OCI-LY7 (cell line): Measurements from ENCODE around the gene GSDME. TPM values are rescaled to one million over a fixed set of nuclear protein-coding genes. Genes with fewer than 3 reads are reported as not detected.

ENCODE experiments used
- BruUV-seq: library from RNA; stranded (reverse); fragments of 400-500 nt; replicated peaks from 2 replicates; lab custom pipeline; 2021; lab: Mats Ljungman, UMichigan
- CTCF ChIA-PET: fragments of 300-600 bp; sonication (Branson Sonifier 250); formaldehyde crosslinking; loops from one replicate; lab custom pipeline; 2022; ENCODE audit warnings: antibody characterized with exemption; ENCODE audit not compliant: unreplicated experiment; lab: Charles Lee
- POLR2A ChIA-PET: fragments of 300-600 bp; sonication (Branson Sonifier 250); formaldehyde crosslinking; loops from one replicate; lab custom pipeline; 2022; ENCODE audit warnings: antibody characterized with exemption; lab: Charles Lee
- DNase-seq: peaks from one replicate; pipeline ENCODE4 v3.0.0-alpha.2; 2015; ENCODE audit warnings: low spot score
- H2AFZ ChIP-seq: fragments of 200-600 bp; sonication (generic), shearing (Covaris generic); 2 replicates; pipeline ENCODE4 v1.6.1; 2014; ENCODE audit warnings: mild to moderate bottlenecking, antibody characterized with exemption, low read length, moderate library complexity
- H3K27ac ChIP-seq: fragments of 200-600 bp; sonication (generic); 2 replicates; pipeline ENCODE4 v1.5.1; 2014; ENCODE audit warnings: mixed run types, low read depth, mild to moderate bottlenecking, moderate library complexity, low read length, inconsistent platforms; ENCODE audit not compliant: poor library complexity, severe bottlenecking
- H3K36me3 ChIP-seq: fragments of 200-600 bp; sonication (generic); 2 replicates; pipeline ENCODE4 v1.6.1; 2014; ENCODE audit warnings: mild to moderate bottlenecking, antibody characterized with exemption, low read length, moderate library complexity, mixed read lengths; ENCODE audit not compliant: insufficient read depth
- H3K4me1 ChIP-seq: fragments of 200-600 bp; sonication (generic); 2 replicates; pipeline ENCODE4 v1.5.1; 2014; ENCODE audit warnings: mild to moderate bottlenecking, low read length; ENCODE audit not compliant: insufficient read depth, poor library complexity, severe bottlenecking
- H3K4me2 ChIP-seq: fragments of 200-600 bp; sonication (generic); 2 replicates; pipeline ENCODE4 v1.6.1; 2014; ENCODE audit warnings: mild to moderate bottlenecking, low read length
- H3K4me3 ChIP-seq: fragments of 200-600 bp; sonication (generic); 2 replicates; pipeline ENCODE4 v1.5.1; 2014; ENCODE audit warnings: mild to moderate bottlenecking, low read depth, low read length; ENCODE audit not compliant: poor library complexity, severe bottlenecking
- H3K79me2 ChIP-seq: fragments of 200-600 bp; sonication (generic); 2 replicates; pipeline ENCODE4 v1.6.1; 2016; ENCODE audit warnings: low read depth, mild to moderate bottlenecking, low read length, moderate library complexity, mixed read lengths; ENCODE audit not compliant: insufficient read depth
- H3K9me2 ChIP-seq: fragments of 200-600 bp; sonication (generic); 2 replicates; pipeline ENCODE4 v1.6.1; 2016; ENCODE audit warnings: mild to moderate bottlenecking, low read length, mixed read lengths; ENCODE audit not compliant: insufficient read depth
- H3K9me3 ChIP-seq: fragments of 200-600 bp; sonication (generic); 2 replicates; pipeline ENCODE4 v1.6.1; 2014; ENCODE audit warnings: mild to moderate bottlenecking, mixed run types, low read length, mixed read lengths
- H4K20me1 ChIP-seq: fragments of 200-600 bp; sonication (generic); 2 replicates; pipeline ENCODE4 v1.6.1; 2014; ENCODE audit warnings: mild to moderate bottlenecking, antibody characterized with exemption, low read length, moderate library complexity, mixed read lengths; ENCODE audit not compliant: insufficient read depth
- CTCF ChIP-seq: fragments of 200-600 bp; sonication (generic); conservative IDR thresholded peaks from 2 replicates; pipeline ENCODE4 v1.5.1; 2014; ENCODE audit warnings: mild to moderate bottlenecking, antibody characterized with exemption, low read length, moderate library complexity, mixed read lengths
- EZH2phosphoT487 ChIP-seq: fragments of 200-600 bp; sonication (generic); IDR thresholded peaks from 2 replicates; pipeline ENCODE4 v1.6.1; 2018; ENCODE audit warnings: low read depth, borderline replicate concordance, mild to moderate bottlenecking, mixed run types, antibody characterized with exemption, low read length, moderate library complexity, mixed read lengths
- intact Hi-C: fragments of 100-400 bp; cut with micrococcal nuclease; formaldehyde crosslinking; loops from one replicate; pipeline ENCODE4 v1.10.0; 2022; ENCODE audit not compliant: unreplicated experiment
- total RNA-seq, 2 experiments: library from RNA; depleted of rRNA in 1 of 2; stranded (reverse); fragments of >200 nt in 1 of 2; shearing (Covaris generic) in 1 of 2; gene quantifications; 2 replicates each; pipeline ENCODE4 v1.2.3, GENCODE V29; 2014 to 2022

Gene GSDME
- total RNA-seq, 2 experiments from 2014 or later, result 33.0 to 41.7 TPM

GRCh38 chr7:24707988-24708615 lies 49.2 kb downstream of the GSDME start:
- POLR2A ChIA-PET, result interaction anchor here (0.5 to 1.7 kb wide), 3 partner anchors 10 to 115 kb away, joined by 3 to 6 read pairs (median 3); no protein-coding TSS in a partner anchor
- Histone ChIP-seq H2AFZ (no peak overlapping the region), H3K36me3 (no peaks in the 10 kb centered on the region), H3K27ac (no peak overlapping the region), H3K4me3 (no peak overlapping the region), H3K4me1 (peaks cover under 1% of the 10 kb centered on the region), H3K4me2 (no peak overlapping the region), H3K9me3 (no peaks in the 10 kb centered on the region), H4K20me1 (no peaks in the 10 kb centered on the region), H3K9me2 (no peaks in the 10 kb centered on the region), H3K79me2 (no peaks in the 10 kb centered on the region)
- intact Hi-C loops, result no loop called here
- TF ChIP-seq EZH2phosphoT487 (no peak), CTCF (no peak)
- DNase-seq, result no peak
- BruUV-seq, result no TSS peak
- CTCF ChIA-PET, result no interaction called here

GRCh38 chr7:24706211-24707170 lies 50.8 kb downstream of the GSDME start:
- no TSS peak for BruUV-seq

More at GRCh38 chr7:24706211-24707170, 50.8 kb downstream of the GSDME start:
- Histone ChIP-seq H2AFZ (no peak overlapping the region), H3K4me3 (no peak overlapping the region), H3K36me3 (no peaks in the 10 kb centered on the region), H3K9me2 (no peaks in the 10 kb centered on the region), H4K20me1 (no peaks in the 10 kb centered on the region), H3K79me2 (no peaks in the 10 kb centered on the region), H3K9me3 (no peaks in the 10 kb centered on the region), H3K4me2 (no peak overlapping the region), H3K27ac (no peak overlapping the region), H3K4me1 (no peaks in the 10 kb centered on the region)
- POLR2A ChIA-PET, result interaction anchor here (0.6 to 1.7 kb wide), 2 partner anchors 9 to 342 kb away, joined by 4 to 6 read pairs; no protein-coding TSS in a partner anchor
- no peak for DNase-seq
- intact Hi-C loops, result no loop called here
- CTCF ChIA-PET, result no interaction called here
- no peak for TF ChIP-seq EZH2phosphoT487
- TF ChIP-seq CTCF, result no peak
